Tibial nerve (tissue), 4 donors: ENCODE data around the gene MYL10. TPM values are rescaled to one million over a fixed set of nuclear protein-coding genes. Genes with fewer than 3 reads are reported as not detected.

Source experiments
- DNase-seq, 2 donors: peaks; one replicate each; pipeline ENCODE4 v3.0.0-alpha.2; 2019; ENCODE audit warnings: low spot score in 2 of 2
- H3K27ac ChIP-seq, 4 donors: fragments of 200-600 bp; sonication (generic) in 3 of 4; one replicate each; pipeline ENCODE4 v1.5.1; 2017 to 2019; ENCODE audit warnings: mild to moderate bottlenecking in 1 of 4
- H3K27me3 ChIP-seq, 2 donors: fragments of 200-600 bp; sonication (generic) in 1 of 2; one replicate each; pipeline versions ENCODE4 v1.5.1 to v1.6.0; 2017 to 2019
- H3K36me3 ChIP-seq, 3 donors: fragments of 200-600 bp; sonication (generic); one replicate each; pipeline ENCODE4 v1.5.1; 2018 to 2019
- H3K4me1 ChIP-seq, 4 donors: fragments of 200-600 bp; sonication (generic) in 3 of 4; one replicate each; pipeline ENCODE4 v1.5.1; 2017 to 2019
- H3K4me3 ChIP-seq, 4 donors: fragments of 200-600 bp; sonication (generic) in 3 of 4; one replicate each; pipeline ENCODE4 v1.5.1; 2017 to 2019; ENCODE audit warnings: mild to moderate bottlenecking in 1 of 4, moderate library complexity in 1 of 4
- H3K9me3 ChIP-seq, 4 donors: fragments of 200-600 bp; sonication (generic) in 3 of 4; one replicate each; pipeline ENCODE4 v1.5.1; 2017 to 2019
- CTCF ChIP-seq, 5 experiments: fragments of 200-600 bp in 3 of 5; fragments of 450-650 bp in 2 of 5; sonication (generic) in 3 of 5; IDR thresholded peaks; one replicate each; pipeline ENCODE4 v1.5.1; 2016 to 2019; ENCODE audit warnings: antibody characterized with exemption in 5 of 5, mild to moderate bottlenecking in 3 of 5, moderate library complexity in 2 of 5
- EP300 ChIP-seq, 2 donors: sonication (generic); formaldehyde crosslinking; IDR thresholded peaks; one replicate each; pipeline ENCODE4 v1.6.1; 2017; ENCODE audit warnings: antibody characterized with exemption in 2 of 2, mild to moderate bottlenecking in 1 of 2
- POLR2A ChIP-seq, 2 donors: fragments of 450-650 bp; IDR thresholded peaks; one replicate each; pipeline ENCODE4 v1.6.1; 2017; ENCODE audit warnings: antibody characterized with exemption in 2 of 2, mild to moderate bottlenecking in 2 of 2, moderate library complexity in 2 of 2
- WGBS, 2 donors: methylation state at CpG; one replicate each; pipeline ENCODE4 v1.1.5; 2018; 5-methylcytosine and 5-hydroxymethylcytosine counted together
- total RNA-seq, 4 donors: library from RNA; depleted of rRNA; stranded (reverse); fragments of >200 nt; gene quantifications; one replicate each; pipeline ENCODE4 v1.1.0, GENCODE V29; 2016

MYL10 gene
- total RNA-seq, 4 donors from 2014 or later: not detected

DNA sequence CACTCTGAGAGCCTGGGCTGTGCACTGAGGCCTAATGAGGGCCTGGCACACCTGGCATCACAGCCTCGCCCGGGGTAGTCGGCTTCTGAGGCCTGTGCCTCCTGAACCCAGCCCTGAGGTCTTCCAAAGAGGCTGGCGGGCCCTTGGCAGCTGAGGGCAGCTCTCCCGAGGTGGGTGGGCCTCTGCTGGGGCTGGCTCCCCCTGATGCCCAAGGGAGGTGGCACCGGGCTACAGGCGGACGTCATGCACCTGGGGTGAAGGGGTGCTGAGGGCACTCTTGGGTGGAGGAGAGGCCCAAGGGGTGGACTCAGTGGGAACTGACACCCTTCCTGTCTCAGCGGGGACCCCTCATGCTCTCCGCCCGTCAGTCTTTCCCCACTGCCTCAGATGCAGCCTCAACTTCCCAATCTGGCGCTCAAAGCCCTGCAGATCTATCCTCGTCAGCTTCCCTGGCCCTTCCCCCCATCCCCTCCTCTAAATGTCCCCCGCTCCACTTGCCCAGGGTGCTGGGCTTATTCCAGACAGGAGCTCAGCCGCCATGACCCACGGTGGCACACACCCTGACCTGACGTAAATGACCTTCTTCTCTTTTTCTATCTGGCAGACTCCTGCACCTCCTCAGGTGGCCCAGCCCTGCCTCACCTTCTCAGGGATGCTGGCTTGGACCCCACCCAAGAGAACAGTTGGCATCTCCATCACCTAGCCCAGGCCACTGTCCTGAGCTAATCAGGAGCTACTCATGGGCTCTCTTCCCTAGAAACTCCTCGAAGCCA lies 38.2 kb downstream of the MYL10 start:
- 86 to 92% methylated on average over 14 to 15 of the region's 18 CpGs for WGBS, 2 donors
- TF ChIP-seq EP300 (IDR thresholded peaks at IDR 0.05): no peak
- TF ChIP-seq POLR2A (IDR thresholded peaks at IDR 0.05): no peak
- TF ChIP-seq CTCF (IDR thresholded peaks at IDR 0.05): no peak

DNA sequence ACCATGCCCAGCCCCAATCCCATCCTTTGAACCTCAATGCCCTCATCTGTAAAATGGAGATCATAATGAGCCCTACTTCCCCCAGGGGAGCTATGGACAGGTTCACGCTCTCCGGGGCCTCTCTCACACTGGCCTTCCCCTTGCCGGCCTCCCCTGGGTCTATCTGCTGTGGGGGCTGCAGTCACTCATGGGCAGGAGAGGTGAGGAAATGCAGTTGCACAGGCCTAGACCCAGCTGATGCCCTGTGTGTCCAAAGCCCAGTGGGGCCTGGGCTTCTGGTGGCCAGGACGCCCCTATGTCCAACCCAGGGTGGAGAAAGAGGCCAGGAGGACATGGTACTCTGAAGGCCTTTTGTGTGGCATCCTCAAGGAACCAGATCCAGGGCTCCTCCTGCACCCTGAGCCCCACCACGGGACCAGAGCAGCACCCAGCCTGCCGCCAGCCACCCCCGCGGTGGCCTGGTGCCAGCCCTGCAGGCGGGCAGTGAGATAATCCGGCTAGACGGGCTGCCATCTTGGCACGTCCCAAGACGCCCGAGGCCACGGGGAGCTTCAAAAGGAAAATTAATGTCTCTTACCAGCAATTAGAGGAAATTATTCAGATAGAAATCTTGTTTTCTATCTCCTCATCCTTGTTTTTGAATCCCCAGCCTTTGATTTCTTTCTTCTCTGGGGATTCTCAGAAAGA lies 39.0 kb downstream of the MYL10 start:
- Histone ChIP-seq H3K27ac (no peak overlapping the region), H3K36me3 (no peaks in the 10 kb centered on the region), H3K9me3 (no peaks in the 10 kb centered on the region), H3K27me3 (no peaks in the 10 kb centered on the region), H3K4me3 (no peak overlapping the region), H3K4me1 (no peaks in the 10 kb centered on the region)
- TF ChIP-seq POLR2A (IDR thresholded peaks at IDR 0.05): no peak
- TF ChIP-seq CTCF (IDR thresholded peaks at IDR 0.05): no peak
- TF ChIP-seq EP300 (IDR thresholded peaks at IDR 0.05): no peak
- 72 to 78% methylated on average over 14 to 15 of the region's 15 CpGs for WGBS, 2 donors
- no peak for DNase-seq

More for the DNA sequence above, 38.2 kb downstream of the MYL10 start:
- Histone ChIP-seq H3K4me1 (no peaks in the 10 kb centered on the region), H3K27ac (no peak overlapping the region), H3K27me3 (no peaks in the 10 kb centered on the region), H3K4me3 (no peak overlapping the region), H3K36me3 (no peaks in the 10 kb centered on the region), H3K9me3 (no peaks in the 10 kb centered on the region)
- DNase-seq: no peak

GRCh38 chr7:101589052-101589451 lies 40.0 kb downstream of the MYL10 start:
- Histone ChIP-seq H3K4me1 (no peaks in the 10 kb centered on the region), H3K4me3 (no peak overlapping the region), H3K9me3 (no peaks in the 10 kb centered on the region), H3K27me3 (no peaks in the 10 kb centered on the region), H3K27ac (no peak overlapping the region), H3K36me3 (no peaks in the 10 kb centered on the region)
- no peak for DNase-seq
- TF ChIP-seq CTCF (IDR thresholded peaks at IDR 0.05) (no peak), EP300 (IDR thresholded peaks at IDR 0.05) (no peak), POLR2A (IDR thresholded peaks at IDR 0.05) (no peak)
- 65 to 75% methylated on average over 5 of the region's 5 CpGs for WGBS, 2 donors

DNA sequence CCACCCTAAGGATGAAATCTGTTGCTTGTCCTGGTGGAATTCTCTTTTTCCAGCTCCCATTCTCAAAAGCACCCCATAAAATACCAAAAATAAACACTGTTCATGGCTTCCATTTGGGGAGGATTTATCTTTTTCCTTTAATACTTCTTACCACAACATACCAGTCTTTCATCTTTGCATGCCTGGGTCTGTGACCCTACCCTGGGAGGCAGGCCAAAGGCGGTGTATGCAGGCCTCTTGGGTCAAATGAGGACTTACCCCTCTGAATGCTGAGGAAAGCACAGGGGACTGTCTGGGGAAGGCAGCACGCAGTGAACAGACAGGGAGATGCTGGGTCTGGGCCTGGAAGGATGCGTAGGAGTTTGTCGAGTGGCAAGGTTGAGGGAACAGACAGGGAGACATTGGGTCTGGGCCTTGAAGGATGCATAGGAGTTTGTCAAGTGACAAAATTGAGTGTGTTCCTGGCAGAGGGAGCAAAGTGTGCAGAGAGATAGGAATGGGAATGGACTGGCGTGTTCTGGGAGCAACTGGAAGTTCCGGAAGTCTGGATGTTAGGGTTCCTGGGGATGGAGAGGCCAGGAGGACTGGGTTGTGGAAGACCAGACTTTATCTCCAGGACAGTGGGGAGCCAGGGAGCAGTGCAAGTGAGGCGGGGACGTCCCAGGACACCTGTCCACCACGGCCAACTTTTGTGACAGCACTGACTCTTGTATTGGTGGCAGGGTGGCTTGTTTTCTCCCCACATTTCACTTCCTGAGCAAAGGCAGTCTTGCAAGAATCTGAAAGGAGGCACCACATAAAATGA lies 40.8 kb downstream of the MYL10 start:
- TF ChIP-seq EP300 (IDR thresholded peaks at IDR 0.05) (no peak), POLR2A (IDR thresholded peaks at IDR 0.05) (no peak), CTCF (IDR thresholded peaks at IDR 0.05) (no peak)
- Histone ChIP-seq H3K27me3 (no peaks in the 10 kb centered on the region), H3K9me3 (peaks cover 0 to 5% (median 0%) of the 10 kb centered on the region in 4 donors), H3K4me1 (no peaks in the 10 kb centered on the region), H3K36me3 (no peaks in the 10 kb centered on the region), H3K4me3 (no peak overlapping the region), H3K27ac (no peak overlapping the region)
- WGBS, 2 donors: 79 to 81% methylated on average over 9 of the region's 9 CpGs
- no peak for DNase-seq
